Stimulated activated CD8-positive, alpha-beta memory T cell treated with anti-CD3 and anti-CD28 coated beads, Interleukin-7, amount 100 ng/mL, for 24 hours (primary cell): Measurements from ENCODE around the gene DPP4.
"Not testable (repeated sequence)": the region's sequence is repeated elsewhere in the genome, so short reads cannot be mapped to it uniquely, and the experiment has no call there.

ENCODE experiments used
- DNase-seq: peaks from one replicate; pipeline ENCODE4 v3.0.0-alpha.2; 2020; ENCODE audit warnings: low read depth

The DPP4 gene

GRCh38 chr2:161954103-161954502 lies 119.9 kb downstream of the DPP4 start:
- no peak for DNase-seq

- not testable (repeated sequence) for DNase-seq
Observed at GRCh38 chr2:161953367-161953766, 120.6 kb downstream of the DPP4 start.

- DNase-seq: no peak
Observed at GRCh38 chr2:161952783-161953191, 121.2 kb downstream of the DPP4 start.

GRCh38 chr2:161947836-161948235 lies 126.2 kb downstream of the DPP4 start:
- no peak for DNase-seq

GRCh38 chr2:161947406-161947805 lies 126.6 kb downstream of the DPP4 start:
- DNase-seq: no peak

- DNase-seq: no peak
Observed at GRCh38 chr2:161946489-161947107, 127.4 kb downstream of the DPP4 start.

- no peak for DNase-seq
Observed at GRCh38 chr2:161943011-161943410, 131.0 kb downstream of the DPP4 start.
